ENCODE results near the gene ARIH2. TPM values are rescaled to one million over a fixed set of nuclear protein-coding genes. Genes with fewer than 3 reads are reported as not detected.

Gene ARIH2
- total RNA-seq, 1 experiment from 2014 or later = 122 TPM

DNA sequence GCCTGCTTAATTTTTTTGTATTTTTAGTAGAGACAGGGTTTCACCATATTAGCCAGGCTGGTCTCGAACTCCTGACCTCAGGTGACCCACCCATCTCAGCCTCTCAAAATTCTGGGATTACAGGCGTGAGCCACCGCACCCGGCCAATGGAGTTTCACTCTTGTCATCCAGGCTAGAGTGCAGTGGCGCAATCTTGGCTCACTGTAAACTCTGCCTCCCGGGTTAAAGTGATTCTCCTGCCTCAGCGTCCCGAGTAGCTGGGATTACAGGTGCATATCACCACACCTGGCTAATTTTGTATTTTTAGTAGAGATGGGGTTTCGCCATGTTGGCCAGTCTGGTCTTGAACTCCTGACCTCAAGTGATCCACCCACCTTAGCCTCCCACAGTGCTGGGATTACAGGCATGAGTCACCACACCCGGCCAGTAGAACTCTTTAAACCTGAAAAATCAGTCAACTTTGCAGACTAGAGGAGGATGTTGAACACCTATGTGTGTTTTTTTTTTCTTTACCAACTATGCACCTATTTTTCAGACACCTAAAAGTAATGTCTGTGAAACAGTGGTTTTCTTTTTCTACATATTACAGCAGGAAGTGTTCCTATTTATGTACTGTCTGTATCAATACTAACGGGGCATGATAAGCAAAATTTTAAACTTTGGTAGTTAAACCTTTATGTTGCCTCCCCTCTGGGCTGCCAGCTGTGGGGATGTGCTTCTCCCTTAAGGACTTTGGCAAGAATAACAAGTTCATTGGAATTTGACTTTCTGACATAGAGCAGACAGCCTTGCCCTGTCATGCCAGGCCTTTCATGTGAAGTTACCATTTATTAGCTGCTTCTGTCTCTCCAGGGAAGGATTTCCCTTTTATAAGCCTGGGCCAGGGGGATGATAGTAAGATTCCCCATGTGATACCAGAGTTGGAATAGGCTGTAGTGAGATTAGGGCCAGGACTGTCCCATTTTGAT is 8.1 kb downstream of the ARIH2 start:
- Histone ChIP-seq H3K14ac (ENCODE audit: insufficient read depth, low read length) (no peak overlapping the region), H2BK15ac (ENCODE audit: low read depth, low read length) (no peak overlapping the region), H3K9ac (ENCODE audit: extremely low read depth, insufficient read length, low read length) (no peak overlapping the region), H3T11ph (ENCODE audit: low read length) (no peak overlapping the region), H4K8ac (replicated peaks; ENCODE audit: insufficient read length, low read depth, low read length) (no peak overlapping the region), H2AFZ (ENCODE audit: low read length) (no peak overlapping the region), H2BK5ac (ENCODE audit: insufficient read length, low read length) (no peak overlapping the region), H3K23ac (ENCODE audit: insufficient read length, low read depth, low read length) (no peak overlapping the region), H3K4me2 (ENCODE audit: insufficient read depth, insufficient read length, low read length) (no peak overlapping the region), H3K18ac (ENCODE audit: insufficient read length, low read depth, low read length) (no peak overlapping the region), H3K79me2 (ENCODE audit: insufficient read depth, low read length) (peaks cover 16% of the 10 kb centered on the region; the same call in 1 of the 2 replicates), H2BK12ac (ENCODE audit: insufficient read length, low read depth, low read length) (no peak overlapping the region), H2BK20ac (ENCODE audit: low read depth, low read length, poor library complexity, severe bottlenecking) (no peak overlapping the region), H3K79me1 (ENCODE audit: insufficient read depth, low read depth, low read length, poor library complexity, severe bottlenecking) (peaks cover 16% of the 10 kb centered on the region), H2AK5ac (ENCODE audit: insufficient read length, low read length) (no peak overlapping the region), H3K27ac (ENCODE audit: insufficient read length, low read depth, low read length) (no peak overlapping the region), H4K20me1 (ENCODE audit: control insufficient read depth, insufficient read depth, insufficient read length) (peaks cover 4% of the 10 kb centered on the region), H4K91ac (ENCODE audit: insufficient read length, low read depth, low read length) (no peak overlapping the region), H3K27me3 (ENCODE audit: insufficient read depth, low read length) (no peaks in the 10 kb centered on the region), H3K4ac (ENCODE audit: low read depth, low read length) (no peak overlapping the region), H3K9me3 (ENCODE audit: control insufficient read depth, low read depth, low read length) (no peaks in the 10 kb centered on the region), H4K5ac (ENCODE audit: insufficient read length, low read depth, low read length) (no peak overlapping the region), H3K4me1 (ENCODE audit: insufficient read depth, low read length) (no peaks in the 10 kb centered on the region), H3K56ac (ENCODE audit: insufficient read length, low read depth, low read length) (no peak overlapping the region), H3K23me2 (ENCODE audit: insufficient read length, low read depth, low read length, poor library complexity, severe bottlenecking) (peaks cover 3% of the 10 kb centered on the region), H2BK120ac (ENCODE audit: low read depth, low read length, poor library complexity, severe bottlenecking) (no peak overlapping the region)
- no peaks in the 10 kb centered on the region for H3K9me3 Mint-ChIP-seq
- no peak overlapping the region for H3K27ac Mint-ChIP-seq
- H3K36me3 Mint-ChIP-seq (ENCODE audit: insufficient read depth in 1 of 3, low read depth in 3 of 3) = peaks cover 37 to 75% (median 55%) of the 10 kb centered on the region in 3 experiments; a peak in 6 of 7 replicates
- H3K4me3 Mint-ChIP-seq = no peak overlapping the region
- H3K27me3 Mint-ChIP-seq (ENCODE audit: low read depth) = no peaks in the 10 kb centered on the region
- TF ChIP-seq, protein P1, sequence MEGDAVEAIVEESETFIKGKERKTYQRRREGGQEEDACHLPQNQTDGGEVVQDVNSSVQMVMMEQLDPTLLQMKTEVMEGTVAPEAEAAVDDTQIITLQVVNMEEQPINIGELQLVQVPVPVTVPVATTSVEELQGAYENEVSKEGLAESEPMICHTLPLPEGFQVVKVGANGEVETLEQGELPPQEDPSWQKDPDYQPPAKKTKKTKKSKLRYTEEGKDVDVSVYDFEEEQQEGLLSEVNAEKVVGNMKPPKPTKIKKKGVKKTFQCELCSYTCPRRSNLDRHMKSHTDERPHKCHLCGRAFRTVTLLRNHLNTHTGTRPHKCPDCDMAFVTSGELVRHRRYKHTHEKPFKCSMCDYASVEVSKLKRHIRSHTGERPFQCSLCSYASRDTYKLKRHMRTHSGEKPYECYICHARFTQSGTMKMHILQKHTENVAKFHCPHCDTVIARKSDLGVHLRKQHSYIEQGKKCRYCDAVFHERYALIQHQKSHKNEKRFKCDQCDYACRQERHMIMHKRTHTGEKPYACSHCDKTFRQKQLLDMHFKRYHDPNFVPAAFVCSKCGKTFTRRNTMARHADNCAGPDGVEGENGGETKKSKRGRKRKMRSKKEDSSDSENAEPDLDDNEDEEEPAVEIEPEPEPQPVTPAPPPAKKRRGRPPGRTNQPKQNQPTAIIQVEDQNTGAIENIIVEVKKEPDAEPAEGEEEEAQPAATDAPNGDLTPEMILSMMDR (conservative IDR thresholded peaks at IDR 0.05) = no peak
- H3K4me1 Mint-ChIP-seq = no peaks in the 10 kb centered on the region
- DNase-seq = no peak
- no CpG with 5 or more reads among the region's 11 CpGs for WGBS (ENCODE audit: extremely low coverage, insufficient read length, low lambda C conversion rate)
